IPS-18c (cell line): Measurements from ENCODE around the gene KCNIP1.

Experiments used
- H3K4me3 ChIP-seq: 2 replicates; pipeline ENCODE4 v1.7.0; 2013; ENCODE audit warnings: low read depth, mild to moderate bottlenecking, low read length, moderate library complexity; ENCODE audit not compliant: insufficient read depth
- H3K9me3 ChIP-seq: one replicate; pipeline ENCODE4 v1.6.1; 2013; ENCODE audit warnings: mild to moderate bottlenecking, low read length, moderate library complexity; ENCODE audit not compliant: control insufficient read depth, insufficient read depth

KCNIP1 gene

DNA sequence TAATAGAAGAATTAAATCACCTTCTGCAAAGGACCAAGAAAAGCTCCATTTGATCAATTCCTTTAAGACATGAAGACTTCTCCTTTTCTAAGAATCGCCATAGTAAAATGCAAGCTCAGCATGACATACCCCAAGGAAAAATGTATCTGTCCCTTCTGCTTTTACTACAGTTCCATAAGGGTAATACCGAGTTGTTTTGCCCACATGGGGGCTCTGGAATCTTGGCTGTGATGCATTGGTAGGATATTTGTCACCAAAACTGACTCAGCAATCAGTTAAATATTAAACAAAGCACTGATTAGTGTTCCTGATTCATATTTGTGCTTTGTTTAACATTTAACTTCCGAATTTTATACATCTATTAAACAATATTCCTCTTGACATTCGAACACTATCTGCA lies 24.3 kb upstream of the KCNIP1 start:
- no peak overlapping the region for H3K4me3 ChIP-seq
- H3K9me3 ChIP-seq, result no peaks in the 10 kb centered on the region

DNA sequence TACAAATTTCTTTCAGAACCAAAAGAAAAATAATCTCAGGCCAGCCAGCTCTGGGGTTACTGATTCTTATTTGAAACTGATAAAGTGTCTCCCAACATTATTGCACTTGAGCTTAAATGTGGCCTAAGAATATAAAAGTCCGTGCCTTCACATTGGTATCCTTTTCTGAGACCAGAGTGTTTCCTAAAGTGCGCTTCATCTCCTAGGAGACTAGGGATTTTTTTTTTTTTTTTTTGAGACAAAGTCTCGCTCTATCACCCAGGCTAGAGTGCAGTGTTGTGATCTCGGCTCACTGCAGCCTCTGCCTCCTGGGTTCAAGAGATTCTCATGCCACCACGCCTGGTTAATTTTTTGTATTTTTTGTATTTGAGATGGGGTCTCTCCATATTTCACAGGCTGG lies 23.6 kb upstream of the KCNIP1 start:
- Histone ChIP-seq H3K4me3 (no peak overlapping the region), H3K9me3 (no peaks in the 10 kb centered on the region)

DNA sequence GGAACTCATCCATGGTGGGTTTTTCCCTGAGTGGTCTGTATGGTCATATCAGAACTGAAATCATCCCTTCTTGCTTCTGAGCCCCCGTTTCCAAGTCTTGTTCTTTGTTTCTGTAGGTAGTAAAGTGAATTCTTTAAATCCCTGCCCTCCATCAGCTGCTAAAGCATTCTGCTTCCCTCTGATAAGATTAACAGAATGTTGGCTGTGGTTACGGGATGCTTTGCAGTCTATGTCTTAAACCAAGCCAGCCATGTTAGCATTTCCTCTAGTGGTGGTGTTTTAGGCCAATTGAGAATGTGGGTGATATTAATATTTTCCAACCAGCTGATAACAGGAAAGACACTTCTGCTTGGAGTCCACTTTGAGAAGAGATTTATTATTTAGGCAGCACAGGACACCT lies 22.0 kb upstream of the KCNIP1 start:
- no peak overlapping the region for H3K4me3 ChIP-seq

DNA sequence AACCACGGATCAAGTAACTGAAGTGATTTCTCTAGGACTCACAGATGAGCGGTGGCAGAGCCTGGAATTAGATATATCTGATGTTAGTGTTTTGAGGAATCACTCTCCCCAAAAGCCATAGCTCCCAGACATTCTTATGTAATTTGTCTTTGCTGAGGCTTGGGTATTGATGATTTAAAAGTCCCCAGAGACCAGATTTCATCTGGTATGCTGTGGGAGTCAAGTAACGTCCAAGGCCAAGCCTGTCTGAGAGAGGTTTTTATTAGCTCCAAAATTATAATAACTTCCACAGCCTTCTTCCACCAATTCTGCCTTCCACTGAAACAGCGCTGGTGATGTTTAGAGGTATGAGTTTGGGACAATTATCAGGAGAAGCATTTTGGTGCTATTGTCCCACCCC lies 21.3 kb upstream of the KCNIP1 start:
- H3K4me3 ChIP-seq, result no peak overlapping the region

More for the DNA sequence above, 22.0 kb upstream of the KCNIP1 start:
- H3K9me3 ChIP-seq, result no peaks in the 10 kb centered on the region

DNA sequence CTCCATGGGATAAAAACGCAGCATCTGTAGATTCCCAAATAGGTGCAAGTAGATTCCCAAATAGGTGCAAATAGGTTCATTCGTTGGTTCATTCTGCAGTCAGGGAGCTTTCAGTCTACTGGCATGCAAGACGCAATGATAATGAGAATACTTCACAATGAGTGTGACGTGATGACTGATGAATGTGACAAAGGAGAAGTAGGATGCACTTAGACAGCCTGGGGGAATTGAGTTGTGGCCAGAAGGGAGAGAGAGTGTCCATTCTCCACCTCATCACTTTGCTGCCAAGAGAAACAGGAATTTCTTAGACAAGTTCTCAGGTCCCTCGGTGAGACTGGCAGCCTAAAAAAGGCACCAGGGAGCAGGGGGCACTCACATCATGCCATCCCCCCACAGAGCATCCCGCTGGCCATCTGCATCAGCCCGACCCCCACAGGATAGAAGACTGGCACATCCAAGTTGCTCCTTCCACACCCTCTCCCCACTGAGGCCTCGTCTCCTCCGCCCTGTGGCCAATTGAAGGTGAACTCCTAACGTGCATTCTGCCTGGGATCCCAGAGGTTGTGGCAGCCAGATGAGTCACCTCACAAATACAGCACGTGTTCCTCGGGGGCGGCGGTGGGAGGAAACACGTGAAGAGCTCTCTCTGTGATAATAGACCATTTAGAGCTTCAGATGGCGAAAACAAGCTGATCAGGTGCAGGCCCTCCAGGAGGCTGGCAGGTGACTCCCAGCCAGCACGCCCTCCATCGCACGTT lies 19.9 kb upstream of the KCNIP1 start:
- Histone ChIP-seq H3K9me3 (no peaks in the 10 kb centered on the region), H3K4me3 (no peak overlapping the region)

More for the DNA sequence above, 21.3 kb upstream of the KCNIP1 start:
- H3K9me3 ChIP-seq, result no peaks in the 10 kb centered on the region

DNA sequence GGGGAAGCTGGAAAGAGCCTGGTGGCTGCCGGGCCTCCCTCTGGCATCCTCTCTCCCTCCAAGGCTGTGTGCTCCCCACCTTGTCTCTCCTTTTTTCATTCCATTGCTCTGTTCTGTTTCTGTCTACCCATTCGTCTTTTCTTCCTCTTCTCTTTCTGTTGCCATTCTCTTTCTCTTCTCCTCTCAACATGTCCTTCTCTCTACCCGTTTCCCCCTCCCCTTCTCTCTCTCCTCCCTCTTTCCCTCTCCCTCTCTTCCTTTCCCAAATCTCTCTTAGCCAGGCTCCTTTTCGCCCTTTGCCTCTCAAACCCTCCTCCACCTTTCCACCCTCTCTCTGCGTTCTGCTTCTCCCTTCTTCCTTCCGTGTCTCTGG lies 19.4 kb upstream of the KCNIP1 start:
- no peak overlapping the region for H3K4me3 ChIP-seq
- H3K9me3 ChIP-seq, result no peaks in the 10 kb centered on the region

DNA sequence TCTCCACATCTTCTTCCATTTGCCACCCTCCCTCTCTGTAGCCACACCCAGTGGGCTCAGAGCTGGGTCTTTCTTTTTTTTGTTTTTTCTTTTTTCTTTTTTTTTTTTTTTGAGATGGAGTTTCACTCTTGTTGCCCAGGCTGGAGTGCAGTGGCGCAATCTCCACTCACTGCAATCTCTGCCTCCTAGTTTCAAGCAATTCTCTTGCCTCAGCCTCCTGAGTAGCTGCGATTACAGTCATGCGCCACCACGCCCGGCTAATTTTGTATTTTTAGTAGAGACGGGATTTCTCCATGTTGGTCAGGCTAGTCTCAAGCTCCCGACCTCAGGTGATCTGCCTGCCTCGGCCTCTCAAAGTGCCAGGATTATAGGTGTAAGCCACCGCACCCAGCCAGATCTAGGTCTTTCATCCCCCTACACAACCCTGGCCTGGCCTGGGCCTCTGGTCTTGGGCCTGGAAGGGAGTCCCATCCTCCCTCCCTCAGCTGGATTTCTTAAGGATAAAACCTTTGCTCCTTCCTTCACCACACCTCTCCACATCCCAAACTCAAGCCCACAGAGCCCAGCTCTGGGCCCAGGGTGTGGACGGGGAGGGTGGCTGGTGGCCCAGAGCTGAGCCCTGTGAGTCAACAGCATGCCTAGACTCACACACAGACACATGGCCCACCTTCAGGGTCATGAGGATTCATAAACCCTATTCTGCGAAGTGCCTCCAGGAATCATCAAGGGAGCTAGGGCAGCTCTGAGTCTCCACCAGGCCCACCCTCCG lies 18.8 kb upstream of the KCNIP1 start:
- Histone ChIP-seq H3K4me3 (no peak overlapping the region), H3K9me3 (no peaks in the 10 kb centered on the region)

DNA sequence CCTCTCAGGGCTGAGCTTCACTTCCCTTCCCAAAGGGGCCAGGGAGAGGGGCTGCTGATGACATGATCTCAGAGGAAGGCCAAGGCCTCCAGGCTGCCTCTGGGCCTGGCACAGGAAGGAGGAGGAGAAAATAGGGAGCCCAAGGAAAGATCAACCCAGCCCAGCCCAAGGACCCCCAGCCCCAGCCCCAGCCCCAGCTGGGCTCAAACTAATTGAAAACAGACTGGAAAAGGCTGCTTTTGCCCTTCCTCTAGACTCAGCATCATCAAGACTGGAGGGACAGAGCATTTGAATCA lies 18.3 kb upstream of the KCNIP1 start:
- no peaks in the 10 kb centered on the region for H3K9me3 ChIP-seq

DNA sequence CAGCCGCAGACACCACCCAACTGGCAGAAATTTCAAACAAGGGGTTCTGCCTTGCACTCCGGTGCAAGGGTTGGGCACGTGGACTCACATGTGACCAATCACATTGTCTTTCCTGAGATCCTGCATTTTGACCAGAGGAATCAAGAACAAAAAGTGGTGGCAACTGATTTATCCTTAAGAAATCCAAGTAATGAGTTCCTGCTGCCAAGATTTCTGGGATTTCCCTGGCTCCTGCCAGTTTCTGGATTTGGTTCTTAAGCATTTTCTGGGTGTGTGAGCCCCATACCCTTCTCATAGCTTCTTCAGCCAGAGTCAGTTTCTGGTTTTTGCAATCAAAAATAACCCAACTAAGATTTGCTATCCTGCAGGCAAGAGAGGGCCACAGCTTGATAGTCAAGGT lies 17.4 kb upstream of the KCNIP1 start:
- Histone ChIP-seq H3K4me3 (no peak overlapping the region), H3K9me3 (no peaks in the 10 kb centered on the region)

More for the DNA sequence above, 18.3 kb upstream of the KCNIP1 start:
- H3K4me3 ChIP-seq, result no peak overlapping the region

DNA sequence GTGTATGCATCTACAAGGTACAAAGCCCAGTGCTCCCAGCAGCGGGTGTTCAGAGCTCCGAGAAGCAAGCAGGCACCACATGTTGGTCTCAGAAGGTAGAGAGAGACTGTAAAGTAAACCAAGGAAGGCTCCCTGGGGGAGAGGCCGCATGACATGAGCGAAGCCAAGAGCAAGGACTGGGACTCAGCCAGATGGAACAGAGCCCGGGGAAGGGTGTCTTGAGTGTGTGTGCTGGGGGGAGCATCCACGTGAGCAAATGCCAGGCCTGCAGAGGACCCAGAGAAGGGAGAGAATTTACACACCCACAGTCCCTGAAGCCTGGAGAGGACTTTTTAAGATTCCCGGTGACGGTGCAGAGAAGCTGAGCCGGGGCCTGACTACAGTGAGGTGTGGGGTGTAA lies 15.2 kb upstream of the KCNIP1 start:
- Histone ChIP-seq H3K4me3 (no peak overlapping the region), H3K9me3 (no peaks in the 10 kb centered on the region)

DNA sequence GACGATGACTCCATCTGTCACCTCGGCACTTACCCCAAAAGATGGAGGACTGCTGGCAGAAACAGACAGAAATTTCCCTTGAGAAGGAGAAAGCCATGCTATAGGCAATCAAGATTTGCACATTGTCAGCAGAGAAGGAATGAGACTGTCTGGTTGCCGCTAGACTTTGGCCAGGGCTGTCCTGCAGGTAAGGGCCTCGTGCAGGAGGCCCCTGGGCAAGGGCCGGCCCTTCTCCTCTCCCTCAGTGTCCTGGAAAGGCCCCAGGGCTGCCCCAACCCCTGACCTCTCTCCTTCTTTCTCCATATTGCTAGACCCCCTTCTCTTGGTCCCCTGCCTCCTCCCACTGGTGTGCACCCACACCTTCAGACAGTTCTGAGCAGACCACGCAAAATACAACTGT lies 14.6 kb upstream of the KCNIP1 start:
- H3K9me3 ChIP-seq, result no peaks in the 10 kb centered on the region
- no peak overlapping the region for H3K4me3 ChIP-seq

DNA sequence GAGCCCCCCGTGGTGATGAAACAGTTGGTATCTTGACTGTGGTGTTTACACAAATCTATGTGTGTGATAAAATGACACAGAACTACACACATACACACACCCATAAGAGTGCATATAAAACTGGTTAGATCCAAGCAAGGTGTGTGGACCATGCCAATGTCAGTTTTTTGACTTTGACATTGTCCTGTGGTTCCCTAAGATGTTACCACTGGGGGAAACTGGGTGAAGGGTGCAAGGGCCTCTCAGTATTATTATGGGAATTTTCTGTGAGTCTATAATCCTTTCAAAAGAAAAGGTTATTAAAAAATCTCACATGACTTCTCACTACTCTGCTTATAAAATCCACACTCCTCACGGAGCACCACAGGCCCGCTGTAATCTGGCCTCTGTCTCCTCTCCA lies 13.4 kb upstream of the KCNIP1 start:
- H3K4me3 ChIP-seq, result no peak overlapping the region
- H3K9me3 ChIP-seq, result no peaks in the 10 kb centered on the region

DNA sequence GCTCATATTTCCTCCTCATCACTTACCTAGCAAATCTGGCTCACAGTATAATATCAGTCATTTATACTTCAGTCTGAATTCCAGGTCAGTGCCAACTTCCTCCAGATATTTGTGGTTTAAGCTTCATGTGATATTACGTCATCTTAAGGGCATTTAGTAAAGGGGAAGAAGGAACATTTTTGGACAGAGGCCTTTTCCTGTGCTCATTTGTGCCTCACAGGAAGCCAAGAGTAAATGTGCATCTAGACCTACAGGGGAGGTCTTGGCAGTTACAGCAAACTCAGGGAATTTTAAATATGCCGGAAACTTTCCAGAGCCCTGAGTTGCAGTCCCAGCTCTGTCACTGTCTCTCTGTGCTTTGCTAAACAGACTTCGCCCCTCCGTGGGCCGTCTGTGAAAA lies 12.3 kb upstream of the KCNIP1 start:
- Histone ChIP-seq H3K4me3 (no peak overlapping the region), H3K9me3 (no peaks in the 10 kb centered on the region)

DNA sequence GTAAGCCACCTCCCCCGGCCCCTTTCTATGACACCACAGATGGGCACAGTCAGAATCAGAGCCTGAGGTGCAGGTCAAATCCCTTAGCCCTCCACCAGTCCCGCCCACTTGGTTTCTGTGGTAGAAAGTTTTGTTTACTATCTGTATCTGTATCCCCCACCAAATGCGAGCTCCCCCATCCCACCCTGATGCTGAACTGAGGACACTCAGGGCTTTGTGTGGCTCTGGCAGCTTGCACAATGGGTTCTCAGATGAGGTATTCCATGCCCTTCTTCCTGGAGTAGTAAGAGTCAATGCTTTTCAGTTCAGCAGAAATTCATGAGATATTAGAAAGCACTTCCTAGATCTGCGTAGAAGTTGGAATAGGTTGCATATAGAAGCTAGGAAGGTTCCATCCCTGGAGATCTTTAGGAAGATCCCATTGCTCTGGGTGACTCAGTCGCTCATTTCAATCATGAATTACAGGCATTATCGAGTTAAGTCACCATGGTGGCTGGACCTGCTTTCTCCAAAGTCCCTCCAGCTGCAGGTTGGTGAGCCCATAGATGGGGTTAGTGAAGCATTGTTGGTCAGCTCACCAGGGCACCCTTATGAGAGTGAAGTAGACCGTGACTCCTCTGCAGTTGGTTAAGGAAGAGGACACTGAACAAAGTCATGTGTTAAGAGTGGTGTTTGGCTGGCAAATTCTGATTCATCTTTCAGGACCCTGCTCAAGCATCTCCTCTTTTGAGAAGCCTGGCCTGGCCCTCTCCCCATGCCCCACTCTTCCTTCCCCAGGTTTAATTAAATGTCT lies 10.6 kb upstream of the KCNIP1 start:
- H3K4me3 ChIP-seq, result no peak overlapping the region
- no peaks in the 10 kb centered on the region for H3K9me3 ChIP-seq

DNA sequence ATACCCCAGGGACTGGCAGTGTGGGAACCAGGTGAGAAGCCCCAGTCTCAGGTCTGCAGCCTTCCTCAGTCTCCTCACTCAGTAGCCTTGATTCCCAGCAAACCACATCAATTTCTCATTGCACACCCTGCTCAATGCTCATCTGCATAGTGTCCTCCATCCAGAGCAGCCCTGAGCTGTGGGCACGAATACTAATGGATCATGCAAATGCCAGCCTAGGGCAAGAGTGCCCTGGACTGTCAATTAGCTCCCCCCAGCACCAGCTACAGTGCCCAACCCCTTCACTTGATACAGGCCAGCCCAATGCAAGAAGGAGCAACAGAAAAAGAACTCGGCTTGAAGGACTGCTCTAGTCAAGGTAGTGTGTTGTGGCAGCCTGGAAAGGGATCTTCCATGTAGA lies 9.8 kb upstream of the KCNIP1 start:
- H3K4me3 ChIP-seq, result no peak overlapping the region
- no peaks in the 10 kb centered on the region for H3K9me3 ChIP-seq

DNA sequence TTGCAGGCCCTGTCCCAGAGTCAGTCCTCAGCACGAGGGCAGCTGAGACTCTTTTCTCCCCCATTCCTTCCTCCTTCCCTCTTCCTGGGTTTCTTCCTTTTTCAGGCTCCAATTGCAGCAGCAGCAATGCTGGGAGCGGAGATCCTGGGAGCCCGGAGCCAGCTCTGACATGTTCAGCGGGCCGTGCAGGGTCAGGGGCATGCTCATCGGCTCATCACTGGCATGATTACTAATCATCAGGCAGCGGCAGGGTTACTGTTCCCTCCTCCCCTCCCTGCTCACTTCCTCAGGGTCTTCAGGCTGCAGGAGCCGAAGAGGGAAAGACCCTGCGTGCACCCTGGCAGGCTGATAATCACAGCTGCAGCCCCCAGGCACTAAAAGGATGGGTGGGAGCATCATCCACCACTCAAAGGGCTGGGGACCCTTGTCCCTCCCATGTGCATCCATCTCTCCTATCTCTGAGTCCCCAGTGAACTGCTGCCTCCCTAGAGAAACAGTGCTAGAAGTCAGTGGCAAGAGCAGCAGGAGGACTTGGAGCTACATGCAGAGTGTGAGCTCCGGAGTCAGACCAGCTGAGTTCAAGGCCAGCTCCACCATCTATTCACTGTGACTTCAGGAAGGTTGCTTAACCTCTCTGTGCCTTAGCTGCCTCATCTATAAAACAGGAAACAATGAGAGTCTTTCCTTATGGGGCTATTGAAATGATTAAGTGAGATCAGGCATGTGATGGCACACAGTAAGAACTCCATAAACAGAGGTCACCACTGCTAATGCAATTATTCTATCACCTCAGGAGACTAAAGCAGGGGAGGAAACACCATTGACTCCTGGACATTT lies 7.8 kb upstream of the KCNIP1 start:
- no peaks in the 10 kb centered on the region for H3K9me3 ChIP-seq

DNA sequence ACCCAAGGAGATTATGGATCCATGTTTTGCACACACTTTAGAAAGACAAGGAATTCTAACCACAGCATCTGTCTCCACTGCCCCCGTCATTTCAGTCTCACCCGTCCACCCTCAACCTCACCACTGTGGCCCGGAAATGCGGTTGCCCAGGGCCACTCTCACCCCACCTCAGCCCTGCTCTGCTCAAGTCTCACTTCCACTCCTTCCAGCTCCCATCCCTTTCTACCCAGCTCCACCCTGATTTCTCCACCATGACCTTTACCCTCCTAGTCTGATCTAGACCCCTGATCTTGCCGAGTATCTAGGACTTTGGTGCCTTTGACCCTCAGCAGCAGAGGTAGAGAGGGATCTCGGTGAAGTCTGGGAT lies 7.2 kb upstream of the KCNIP1 start:
- Histone ChIP-seq H3K4me3 (no peak overlapping the region), H3K9me3 (no peaks in the 10 kb centered on the region)

More for the DNA sequence above, 7.8 kb upstream of the KCNIP1 start:
- no peak overlapping the region for H3K4me3 ChIP-seq
